ENCODE data around the gene ERN2.
"Not testable (repeated sequence)": the region's sequence is repeated elsewhere in the genome, so short reads cannot be mapped to it uniquely, and the experiment has no call there.

ERN2 gene

GRCh38 chr16:23712976-23713375, at the start of gene ERN2:
Gene ERN2, minus strand, starts transcription at chr16:23713222. Its CDS starts 35 bp downstream, at chr16:23713187.
- no peak within 1 kb of the TSS for H3K4me3 Mint-ChIP-seq
- peaks cover 9% of the 10 kb centered on the region for H3K9me3 Mint-ChIP-seq
- H3K4me1 Mint-ChIP-seq, result no peaks in the 10 kb centered on the region
- no peak within 1 kb of the TSS for H3K27ac Mint-ChIP-seq
- peaks cover 63% of the 10 kb centered on the region for H3K27me3 Mint-ChIP-seq
- H3K36me3 Mint-ChIP-seq, result peaks cover 6% of the 10 kb centered on the region
- ATAC-seq, result no peak

DNA sequence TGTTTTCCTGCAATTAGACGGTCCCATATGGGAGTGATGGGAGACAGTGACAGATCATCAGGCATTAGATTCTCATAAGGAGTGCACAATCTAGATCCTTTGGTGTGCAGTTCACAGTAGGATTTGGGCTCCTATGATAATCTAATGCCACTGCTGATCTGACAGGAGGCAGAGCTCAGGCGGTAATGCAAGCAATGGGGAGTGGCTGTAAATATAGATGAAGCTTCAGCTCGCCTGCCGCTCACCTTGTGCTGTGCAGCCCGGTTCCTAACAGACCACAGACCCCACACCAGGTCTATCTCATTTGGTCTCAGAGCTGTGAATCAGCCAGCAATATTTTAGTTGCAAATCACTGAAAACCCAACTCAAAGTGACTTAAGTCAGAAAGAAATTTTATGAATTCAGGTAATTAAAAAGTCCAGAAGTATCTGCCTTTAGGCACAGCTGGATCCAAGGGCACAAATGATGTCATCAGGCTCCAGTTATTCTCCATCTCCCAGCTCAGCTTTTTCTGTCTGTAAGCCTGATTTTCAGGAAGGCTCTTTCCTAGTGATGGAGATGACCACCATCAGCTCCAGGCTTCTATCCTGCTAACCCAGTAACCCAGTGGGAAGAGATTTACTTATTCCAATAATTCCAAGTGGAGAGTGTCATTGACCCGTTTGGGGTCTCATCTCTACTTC, 45.1 kb upstream of the ERN2 start:
- peaks cover 6% of the 10 kb centered on the region for H3K4me1 Mint-ChIP-seq
- ATAC-seq, result no peak
- peaks cover 62% of the 10 kb centered on the region for H3K27me3 Mint-ChIP-seq
- H3K36me3 Mint-ChIP-seq, result no peaks in the 10 kb centered on the region
- no peaks in the 10 kb centered on the region for H3K9me3 Mint-ChIP-seq
- no peak overlapping the region for H3K4me3 Mint-ChIP-seq
- no peak overlapping the region for H3K27ac Mint-ChIP-seq

GRCh38 chr16:23757116-23757515, 44.1 kb upstream of the ERN2 start:
- no peak for ATAC-seq
- no peaks in the 10 kb centered on the region for H3K36me3 Mint-ChIP-seq
- H3K9me3 Mint-ChIP-seq, result no peaks in the 10 kb centered on the region
- H3K27me3 Mint-ChIP-seq, result peaks cover 63% of the 10 kb centered on the region
- H3K27ac Mint-ChIP-seq, result no peak overlapping the region
- H3K4me1 Mint-ChIP-seq, result peaks cover 6% of the 10 kb centered on the region
- no peak overlapping the region for H3K4me3 Mint-ChIP-seq

DNA sequence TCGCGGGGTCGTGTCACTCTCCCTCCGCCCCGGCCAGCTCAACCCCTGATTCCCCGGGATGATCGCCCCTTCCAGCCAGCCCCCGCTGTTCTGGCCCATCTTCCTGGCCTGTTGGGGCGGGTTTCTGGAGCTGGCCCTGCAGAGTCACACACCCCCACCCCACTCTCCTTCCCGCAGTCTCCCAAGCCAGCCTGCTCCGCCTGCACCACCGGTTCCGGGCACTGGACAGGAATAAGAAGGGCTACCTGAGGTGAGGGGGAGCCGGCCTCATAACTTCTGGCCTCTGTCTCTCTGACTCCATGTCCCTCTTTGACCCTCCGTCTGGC, 42.4 kb upstream of the ERN2 start:
- Mint-ChIP-seq H3K36me3 (no peaks in the 10 kb centered on the region), H3K4me1 (peaks cover 5% of the 10 kb centered on the region), H3K4me3 (peak overlapping the region; percentile 58), H3K27me3 (peaks cover 61% of the 10 kb centered on the region), H3K9me3 (no peaks in the 10 kb centered on the region), H3K27ac (no peak overlapping the region)
- ATAC-seq, result no peak

- peak; percentile 34 for ATAC-seq
- no peak within 1 kb of the TSS for H3K27ac Mint-ChIP-seq
- peaks cover 55% of the 10 kb centered on the region for H3K27me3 Mint-ChIP-seq
- H3K9me3 Mint-ChIP-seq, result no peaks in the 10 kb centered on the region
- H3K4me1 Mint-ChIP-seq, result no peaks in the 10 kb centered on the region
- peak within 1 kb of the TSS; percentile 58 for H3K4me3 Mint-ChIP-seq
- H3K36me3 Mint-ChIP-seq, result no peaks in the 10 kb centered on the region
These were observed 41.8 kb upstream of the ERN2 start, which contains the start of gene CHP2 for GRCh38 chr16:23754594-23755483. Gene CHP2, plus strand, starts transcription at chr16:23755026. Its CDS starts 24 bp downstream, at chr16:23755050.

GRCh38 chr16:23753908-23754593, 41.0 kb upstream of the ERN2 start:
- ATAC-seq, result no peak
- Mint-ChIP-seq H3K36me3 (no peaks in the 10 kb centered on the region), H3K27ac (no peak overlapping the region), H3K27me3 (peaks cover 55% of the 10 kb centered on the region), H3K4me1 (no peaks in the 10 kb centered on the region), H3K4me3 (peak overlapping the region; percentile 58), H3K9me3 (no peaks in the 10 kb centered on the region)

GRCh38 chr16:23751053-23751452, 38.0 kb upstream of the ERN2 start:
- H3K36me3 Mint-ChIP-seq, H3K27ac Mint-ChIP-seq, H3K9me3 Mint-ChIP-seq, ATAC-seq, H3K4me3 Mint-ChIP-seq, H3K4me1 Mint-ChIP-seq: not testable (repeated sequence)
- peaks cover 44% of the 10 kb centered on the region for H3K27me3 Mint-ChIP-seq

DNA sequence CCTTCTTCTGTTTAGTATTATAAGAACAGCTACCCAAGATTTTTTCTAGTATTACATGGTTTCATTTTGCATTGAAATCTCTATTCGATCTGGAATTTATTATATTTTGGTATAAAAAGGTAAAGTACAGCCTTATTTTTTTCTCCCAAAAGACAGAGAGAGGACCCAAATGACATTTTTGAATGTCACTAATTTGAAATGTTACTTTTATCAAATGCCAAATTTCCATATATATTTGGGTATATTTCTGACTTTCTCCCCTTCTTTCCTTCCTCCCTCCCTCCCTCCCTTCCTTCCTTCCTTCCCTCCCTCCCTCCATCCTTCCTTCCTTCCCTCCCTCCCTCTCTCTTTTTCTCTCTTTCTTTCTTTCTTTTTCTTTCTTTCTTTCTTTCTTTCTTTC, 35.6 kb upstream of the ERN2 start:
- H3K27me3 Mint-ChIP-seq, result peaks cover 47% of the 10 kb centered on the region
- no peak for ATAC-seq
- no peaks in the 10 kb centered on the region for H3K36me3 Mint-ChIP-seq
- no peak overlapping the region for H3K4me3 Mint-ChIP-seq
- no peaks in the 10 kb centered on the region for H3K4me1 Mint-ChIP-seq
- peaks cover 8% of the 10 kb centered on the region for H3K9me3 Mint-ChIP-seq
- H3K27ac Mint-ChIP-seq, result no peak overlapping the region

DNA sequence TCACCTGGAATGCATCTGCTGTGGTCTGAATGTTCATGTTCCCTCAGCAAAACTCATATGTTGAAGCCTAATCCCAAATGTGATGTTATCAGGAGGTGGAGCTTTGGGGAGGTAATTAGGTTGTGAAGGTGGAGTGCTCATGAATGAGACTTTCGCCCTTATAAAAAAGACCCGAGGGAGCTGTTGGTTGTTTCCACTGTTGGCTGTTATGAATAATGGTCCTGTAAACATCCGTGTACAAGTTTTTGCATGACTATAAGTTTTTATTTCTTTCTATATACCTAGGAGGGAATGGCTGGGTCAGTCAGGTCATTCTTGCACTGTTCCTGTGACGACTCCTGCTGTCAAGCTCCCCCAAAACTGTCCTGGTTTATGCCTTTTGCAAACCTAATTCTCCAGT, 32.2 kb upstream of the ERN2 start:
- no peak for ATAC-seq
- no peak overlapping the region for H3K4me3 Mint-ChIP-seq
- no peak overlapping the region for H3K27ac Mint-ChIP-seq
- H3K9me3 Mint-ChIP-seq, result peaks cover 8% of the 10 kb centered on the region
- no peaks in the 10 kb centered on the region for H3K36me3 Mint-ChIP-seq
- peaks cover 58% of the 10 kb centered on the region for H3K27me3 Mint-ChIP-seq
- H3K4me1 Mint-ChIP-seq, result no peaks in the 10 kb centered on the region

DNA sequence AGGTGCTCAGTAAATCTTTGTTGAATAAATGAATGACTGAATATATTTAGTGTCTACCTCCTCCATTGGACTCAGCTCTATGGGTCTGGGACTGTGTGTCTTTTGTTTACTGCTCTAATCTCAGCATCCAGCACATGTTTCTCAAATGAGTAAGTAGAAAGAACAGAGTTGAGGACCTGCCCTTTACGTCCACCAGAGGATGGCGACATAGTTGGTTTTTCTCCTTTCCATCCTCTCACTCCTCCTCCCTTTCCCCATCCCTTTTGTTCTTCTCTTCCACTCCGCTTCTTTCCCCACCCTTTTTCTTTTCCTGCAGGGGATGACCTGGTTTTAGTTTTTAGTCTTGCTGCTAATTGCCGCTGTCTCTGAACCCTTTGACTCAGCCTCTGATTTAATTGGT, 29.7 kb upstream of the ERN2 start:
- Mint-ChIP-seq H3K27ac (no peak overlapping the region), H3K4me1 (no peaks in the 10 kb centered on the region), H3K4me3 (no peak overlapping the region), H3K9me3 (peaks cover 8% of the 10 kb centered on the region), H3K27me3 (peaks cover 58% of the 10 kb centered on the region), H3K36me3 (no peaks in the 10 kb centered on the region)
- ATAC-seq, result no peak

GRCh38 chr16:23741675-23742303, 28.8 kb upstream of the ERN2 start:
- H3K4me3 Mint-ChIP-seq, result no peak overlapping the region
- ATAC-seq, result no peak
- no peaks in the 10 kb centered on the region for H3K36me3 Mint-ChIP-seq
- no peaks in the 10 kb centered on the region for H3K4me1 Mint-ChIP-seq
- peaks cover 51% of the 10 kb centered on the region for H3K27me3 Mint-ChIP-seq
- H3K9me3 Mint-ChIP-seq, result peaks cover 4% of the 10 kb centered on the region
- no peak overlapping the region for H3K27ac Mint-ChIP-seq

- no peak for ATAC-seq
- H3K4me3 Mint-ChIP-seq, result no peak overlapping the region
These were observed 26.5 kb upstream of the ERN2 start for GRCh38 chr16:23739516-23739915.

DNA sequence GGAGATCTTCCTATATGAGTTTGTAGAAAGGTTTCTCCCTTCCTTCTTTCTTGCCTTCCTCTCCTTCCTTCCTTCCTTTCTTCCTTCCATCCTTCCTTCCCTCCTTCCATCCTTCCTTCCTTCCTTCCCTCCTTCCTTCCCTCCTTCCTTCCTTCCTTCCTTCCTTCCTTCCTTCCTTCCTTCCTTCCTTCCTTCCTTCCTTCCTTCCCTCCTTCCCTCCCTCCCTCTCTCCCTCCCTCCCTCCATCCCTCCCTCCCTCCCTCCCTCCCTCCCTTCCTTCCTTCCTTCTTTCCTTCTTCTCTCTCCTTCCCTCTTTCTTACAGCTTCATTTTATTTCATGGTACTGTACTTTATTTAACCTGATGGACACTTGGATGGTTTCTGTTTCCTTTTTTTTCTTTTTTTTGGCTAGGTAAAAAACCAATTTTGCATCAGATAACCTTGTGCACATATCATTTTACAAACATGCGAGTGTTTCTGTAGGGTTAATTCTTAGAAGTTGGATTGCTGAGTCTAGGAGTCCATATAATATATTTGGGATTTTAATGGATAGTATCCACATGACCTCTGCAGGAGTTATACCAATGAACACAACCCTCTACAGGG, 24.5 kb upstream of the ERN2 start:
- not testable (repeated sequence) for ATAC-seq, H3K27ac Mint-ChIP-seq, H3K4me3 Mint-ChIP-seq, H3K36me3 Mint-ChIP-seq, H3K4me1 Mint-ChIP-seq, H3K9me3 Mint-ChIP-seq
- H3K27me3 Mint-ChIP-seq, result peaks cover 12% of the 10 kb centered on the region

More at GRCh38 chr16:23739516-23739915, 26.5 kb upstream of the ERN2 start:
- peaks cover 31% of the 10 kb centered on the region for H3K27me3 Mint-ChIP-seq
- H3K4me1 Mint-ChIP-seq, result peaks cover 7% of the 10 kb centered on the region
- H3K9me3 Mint-ChIP-seq, result no peaks in the 10 kb centered on the region
- no peak overlapping the region for H3K27ac Mint-ChIP-seq
- H3K36me3 Mint-ChIP-seq, result no peaks in the 10 kb centered on the region

DNA sequence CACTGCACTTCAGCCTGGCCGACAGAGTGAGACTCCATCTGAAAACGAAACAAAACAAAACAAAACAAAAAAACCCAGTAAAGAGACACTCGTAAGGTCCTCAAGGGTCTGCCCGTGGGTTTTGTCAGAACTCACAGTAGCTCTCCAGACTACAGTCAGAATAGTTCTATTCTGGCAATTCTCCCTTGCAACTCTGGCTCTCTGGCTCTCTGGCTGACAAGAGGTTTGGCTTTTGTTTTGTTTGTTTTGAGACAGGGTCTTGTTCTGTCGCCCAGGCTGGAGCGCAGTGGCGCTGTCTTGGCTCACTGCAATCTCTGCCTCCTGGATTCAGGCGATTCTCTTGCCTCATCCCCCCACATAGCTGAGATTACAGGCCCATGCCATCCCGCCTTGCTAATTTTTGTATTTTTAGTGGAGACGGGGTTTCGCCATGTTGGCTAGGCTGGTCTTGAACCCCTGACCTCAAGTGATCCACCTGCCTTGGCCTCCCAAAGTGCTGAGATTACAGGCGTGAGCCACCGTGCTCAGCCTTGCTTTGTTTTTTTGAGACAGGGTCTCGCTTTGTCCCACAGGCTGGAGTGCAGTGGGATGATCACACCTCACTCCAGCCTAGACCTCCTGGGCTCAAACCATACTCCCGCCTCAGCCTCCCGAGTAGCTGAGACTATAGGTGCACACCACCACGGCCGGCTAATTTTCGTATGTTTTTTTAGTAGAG, 21.3 kb upstream of the ERN2 start:
- no peaks in the 10 kb centered on the region for H3K36me3 Mint-ChIP-seq
- ATAC-seq, result no peak
- peaks cover 11% of the 10 kb centered on the region for H3K27me3 Mint-ChIP-seq
- H3K4me3 Mint-ChIP-seq, result no peak overlapping the region
- no peaks in the 10 kb centered on the region for H3K9me3 Mint-ChIP-seq
- peak overlapping the region; percentile 77 for H3K27ac Mint-ChIP-seq
- peaks cover 7% of the 10 kb centered on the region for H3K4me1 Mint-ChIP-seq
